ENCODE data around the gene UVSSA. TPM values are rescaled to one million over a fixed set of nuclear protein-coding genes. Genes with fewer than 3 reads are reported as not detected.
A peak's percentile ranks its signal among the peaks of the same experiment; 100 is the strongest.

The UVSSA gene
- total and polyA plus RNA-seq, 12 donors: 2.4 to 11.9 (median 6.6) TPM

- ATAC-seq (no peak), DNase-seq (no peak)
- H3K4me3 ChIP-seq: no peak overlapping the region
- TF ChIP-seq CTCF (IDR thresholded peaks at IDR 0.05): no peak
- intact Hi-C loops (cut with DNase I): no loop called here
- 84 to 89% methylated on average over 15 of the region's 15 CpGs for WGBS, 2 donors
- peaks cover 0 to 20% (median 14%) of the 10 kb centered on the region in 9 donors for H3K4me1 ChIP-seq
- no peaks in the 10 kb centered on the region for H3K36me3 ChIP-seq
- no peak overlapping the region for H3K27ac ChIP-seq
- H3K9me3 ChIP-seq: peaks cover 0 to 21% (median 0%) of the 10 kb centered on the region in 11 donors
- H3K27me3 ChIP-seq: peaks cover 34 to 62% (median 50%) of the 10 kb centered on the region in 7 donors
Measured at GRCh38 chr4:1399508-1400190, 52.6 kb downstream of the UVSSA start.

GRCh38 chr4:1400191-1400805 lies 53.3 kb downstream of the UVSSA start:
- TF ChIP-seq CTCF (IDR thresholded peaks at IDR 0.05): no peak
- H3K9me3 ChIP-seq: peaks cover 0 to 21% (median 0%) of the 10 kb centered on the region in 11 donors
- H3K27me3 ChIP-seq: peaks cover 36 to 68% (median 57%) of the 10 kb centered on the region in 7 donors
- H3K4me1 ChIP-seq: peaks cover 0 to 26% (median 19%) of the 10 kb centered on the region in 9 donors
- H3K36me3 ChIP-seq: no peaks in the 10 kb centered on the region
- no peak overlapping the region for H3K4me3 ChIP-seq
- ATAC-seq (no peak), DNase-seq (no peak)
- 86 to 93% methylated on average over 11 of the region's 11 CpGs for WGBS, 2 donors
- intact Hi-C loops (cut with DNase I): no loop called here
- no peak overlapping the region for H3K27ac ChIP-seq

GRCh38 chr4:1400831-1401408 lies 53.9 kb downstream of the UVSSA start:
- no peak for TF ChIP-seq CTCF (IDR thresholded peaks at IDR 0.05)
- Histone ChIP-seq H3K4me3 (no peak overlapping the region), H3K27me3 (peaks cover 42 to 74% (median 63%) of the 10 kb centered on the region in 7 donors), H3K9me3 (peaks cover 0 to 21% (median 0%) of the 10 kb centered on the region in 11 donors), H3K36me3 (no peaks in the 10 kb centered on the region), H3K27ac (no peak overlapping the region), H3K4me1 (peaks cover 0 to 31% (median 19%) of the 10 kb centered on the region in 9 donors)
- ATAC-seq (no peak), DNase-seq (no peak)
- intact Hi-C loops (cut with DNase I): no loop called here
- 41 to 47% methylated on average over 12 to 14 of the region's 14 CpGs for whole genome bisulfite sequencing, 2 donors

GRCh38 chr4:1401409-1402020 lies 54.5 kb downstream of the UVSSA start:
- no peak for DNase-seq
- Histone ChIP-seq H3K4me3 (no peak overlapping the region), H3K27ac (no peak overlapping the region), H3K4me1 (peaks cover 0 to 31% (median 19%) of the 10 kb centered on the region in 9 donors), H3K27me3 (peaks cover 48 to 80% (median 68%) of the 10 kb centered on the region in 7 donors), H3K36me3 (no peaks in the 10 kb centered on the region), H3K9me3 (peaks cover 0 to 17% (median 0%) of the 10 kb centered on the region in 11 donors)
- peak in 1 of 8 donors; percentile 29 for ATAC-seq
- intact Hi-C loops (cut with DNase I): no loop called here
- TF ChIP-seq CTCF (IDR thresholded peaks at IDR 0.05): no peak
- WGBS, 2 donors: 38 to 40% methylated on average over 18 of the region's 18 CpGs

All from heart right ventricle (tissue), 16 donors.